Glomerular visceral epithelial cell (primary cell): ENCODE data around the gene CDK5R2.
"Not testable (repeated sequence)": the region's sequence is repeated elsewhere in the genome, so short reads cannot be mapped to it uniquely, and the experiment has no call there.

Experiments
- DNase-seq: peaks from one replicate; pipeline ENCODE4 v3.0.0-alpha.2; 2016; ENCODE audit errors: extremely low spot score

The CDK5R2 gene

DNA sequence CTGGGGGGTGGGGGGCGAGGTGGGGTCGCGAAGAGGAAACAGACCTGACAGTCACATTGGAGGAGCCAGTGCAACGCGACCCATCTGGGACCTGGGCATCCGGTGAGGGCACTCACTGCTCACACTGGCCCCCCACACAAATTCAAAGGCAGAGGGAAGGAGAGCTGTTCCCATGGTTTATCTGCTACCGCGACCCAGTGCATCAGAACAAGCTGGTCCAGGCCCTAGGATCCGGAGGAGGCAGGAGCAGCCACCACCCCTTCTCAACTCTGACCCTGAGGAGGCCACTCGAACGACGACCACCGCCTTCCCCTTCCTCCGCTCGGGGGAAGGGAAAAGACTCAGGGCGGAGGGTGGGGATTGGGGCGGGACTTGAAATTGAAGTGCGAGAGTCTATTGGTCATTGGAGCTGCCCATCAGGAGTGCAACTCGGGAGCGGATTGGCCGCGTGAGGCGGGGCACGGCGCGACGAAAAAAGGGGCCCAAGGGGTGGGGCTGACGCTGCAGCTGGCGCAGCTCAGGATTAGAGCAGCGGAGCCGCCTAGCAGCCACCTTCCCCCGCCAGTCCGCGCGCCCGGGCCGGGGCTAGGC is at the start of gene CDK5R2:
Gene CDK5R2 (plus strand): TSS at position 526 of the 591 bp plus-strand sequence. CDS start 155 bp downstream, outside the sequence.
- DNase-seq: peak; percentile 82

DNA sequence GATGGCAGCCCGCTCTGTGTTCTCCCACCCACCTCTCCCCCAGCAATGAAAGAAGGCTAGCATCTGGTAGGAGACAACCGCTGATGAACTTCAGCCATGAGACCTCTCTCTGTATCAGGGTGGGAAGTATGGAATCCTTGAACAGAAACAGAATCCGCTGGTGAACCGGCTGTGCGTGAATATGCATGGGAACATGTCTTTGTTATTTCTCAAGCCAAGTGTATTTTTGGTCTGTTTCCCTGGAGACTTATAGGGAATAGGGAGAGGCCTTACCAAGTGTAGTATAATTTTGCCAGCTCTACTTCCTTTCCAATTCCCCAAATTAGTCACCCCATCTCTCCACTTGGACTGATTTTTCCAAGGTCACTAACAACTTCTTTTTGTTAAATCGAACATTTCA is 48.7 kb upstream of the CDK5R2 start:
- DNase-seq: no peak

DNA sequence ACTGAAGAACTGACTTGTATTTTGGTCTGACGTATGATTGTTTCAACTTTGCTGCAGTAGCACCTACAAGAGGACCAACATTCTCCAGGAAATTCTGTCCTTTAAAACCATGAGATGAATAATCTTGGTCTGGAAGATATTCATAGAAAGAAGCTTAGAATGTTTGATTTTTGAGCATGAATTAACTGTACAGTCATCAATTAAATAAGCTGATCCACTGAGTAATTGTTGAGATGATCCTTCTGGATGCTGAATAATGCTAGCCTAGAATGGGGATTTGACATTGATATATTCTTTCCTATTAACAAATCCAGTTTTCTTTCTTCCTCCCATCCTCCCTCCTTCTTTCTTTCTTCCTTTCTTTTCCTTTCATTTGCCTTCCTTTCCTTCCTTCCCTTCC is 39.0 kb upstream of the CDK5R2 start:
- no peak for DNase-seq

GRCh38 chr2:218924757-218925156 is 34.7 kb upstream of the CDK5R2 start:
- DNase-seq: no peak

- no peak for DNase-seq
Measured at GRCh38 chr2:218925434-218925833, 34.0 kb upstream of the CDK5R2 start.

DNA sequence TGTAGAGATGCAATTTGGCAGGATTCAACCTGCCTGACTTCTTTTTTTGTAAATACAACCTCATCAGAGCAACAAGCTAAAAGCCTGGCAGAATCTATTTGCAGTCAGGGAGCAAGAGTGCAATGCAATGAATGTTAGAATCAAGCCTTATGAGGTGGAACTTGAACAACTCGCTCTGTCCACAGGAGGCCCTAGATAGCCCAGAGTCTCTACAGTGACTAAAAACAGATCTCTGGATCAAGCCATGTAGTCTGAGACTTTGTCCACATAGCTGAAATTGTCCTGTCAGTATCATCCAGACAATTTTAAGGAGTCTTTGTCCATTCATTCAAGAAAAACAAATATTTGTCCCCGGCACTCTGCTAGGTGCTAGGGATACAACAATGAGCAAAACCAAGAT is 32.0 kb upstream of the CDK5R2 start:
- DNase-seq: no peak

- no peak for DNase-seq
Measured at GRCh38 chr2:218927876-218928275, 31.6 kb upstream of the CDK5R2 start.

GRCh38 chr2:218930488-218930887 is 29.0 kb upstream of the CDK5R2 start:
- DNase-seq: not testable (repeated sequence)

- not testable (repeated sequence) for DNase-seq
Measured at GRCh38 chr2:218931751-218932150, 27.7 kb upstream of the CDK5R2 start.

DNA sequence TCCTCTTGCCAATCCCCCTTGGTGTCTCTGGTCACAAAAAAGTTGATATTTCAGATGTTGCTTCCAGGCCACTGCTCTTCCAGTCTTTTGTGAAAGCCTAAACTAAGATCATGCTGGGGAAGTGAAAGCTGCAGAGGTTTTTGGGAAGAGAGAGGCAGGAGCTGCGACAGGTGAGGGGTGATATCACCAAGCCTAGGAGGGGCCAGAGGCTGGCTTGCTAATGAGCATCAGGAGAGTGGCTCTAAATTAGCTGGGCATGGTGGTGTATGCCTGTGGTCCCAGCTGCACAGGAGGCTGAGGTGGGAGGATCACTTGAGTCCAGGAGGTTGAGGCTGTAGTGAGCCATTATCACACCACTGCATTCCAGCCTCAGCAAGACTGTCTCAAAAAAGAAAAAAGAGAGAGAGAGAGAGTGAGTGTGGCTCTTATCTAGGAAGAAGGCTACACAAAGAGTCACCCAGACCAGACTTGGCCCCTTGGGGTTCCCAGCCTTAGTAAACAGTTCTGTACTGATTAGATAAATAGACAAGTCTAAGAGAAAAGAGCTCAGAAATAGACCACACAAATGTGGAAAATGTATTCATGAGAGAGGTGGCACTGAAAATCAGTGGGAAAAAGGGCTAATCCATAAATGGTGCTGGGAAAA is 14.6 kb upstream of the CDK5R2 start:
- no peak for DNase-seq

- no peak for DNase-seq
Measured at GRCh38 chr2:218946621-218947020, 12.8 kb upstream of the CDK5R2 start.

- DNase-seq: no peak
Measured at GRCh38 chr2:218952160-218952559, 7.3 kb upstream of the CDK5R2 start.

DNA sequence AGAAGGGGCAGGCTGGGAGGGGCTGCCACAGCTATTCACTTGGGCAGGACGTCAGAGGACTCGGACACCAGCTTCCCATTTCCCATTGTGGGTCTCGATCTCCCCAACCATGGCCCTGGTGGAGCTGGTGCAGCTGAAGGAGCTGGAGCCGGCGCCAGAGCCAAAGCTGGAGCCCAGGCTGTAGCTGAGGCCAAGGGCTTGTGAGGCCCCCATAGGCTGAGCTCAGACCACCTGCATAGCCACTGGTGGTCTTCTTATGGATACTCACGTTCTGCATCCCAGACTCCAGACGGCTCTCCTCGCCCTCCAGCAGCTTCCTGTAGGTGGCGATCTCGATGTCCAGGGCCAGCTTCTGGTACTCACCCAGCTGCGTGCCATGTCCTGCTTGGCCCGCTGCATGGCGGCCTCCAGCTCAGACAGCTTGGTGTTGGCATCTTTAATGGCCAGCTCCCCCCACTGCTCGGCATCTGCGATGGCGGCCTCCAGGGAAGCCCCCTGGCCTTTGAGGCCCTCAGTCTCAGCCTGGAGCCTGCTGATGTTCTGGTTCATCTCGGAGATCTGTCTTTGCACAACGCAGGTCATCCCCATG is 6.0 kb upstream of the CDK5R2 start:
- DNase-seq: no peak

GRCh38 chr2:218954541-218955300 is 4.7 kb upstream of the CDK5R2 start:
- no peak for DNase-seq

GRCh38 chr2:218956039-218956438 is 3.4 kb upstream of the CDK5R2 start:
- DNase-seq: no peak

- no peak for DNase-seq
Measured at GRCh38 chr2:218957671-218958070, 1.8 kb upstream of the CDK5R2 start.

GRCh38 chr2:218958276-218958675 is 1.2 kb upstream of the CDK5R2 start:
- no peak for DNase-seq

DNA sequence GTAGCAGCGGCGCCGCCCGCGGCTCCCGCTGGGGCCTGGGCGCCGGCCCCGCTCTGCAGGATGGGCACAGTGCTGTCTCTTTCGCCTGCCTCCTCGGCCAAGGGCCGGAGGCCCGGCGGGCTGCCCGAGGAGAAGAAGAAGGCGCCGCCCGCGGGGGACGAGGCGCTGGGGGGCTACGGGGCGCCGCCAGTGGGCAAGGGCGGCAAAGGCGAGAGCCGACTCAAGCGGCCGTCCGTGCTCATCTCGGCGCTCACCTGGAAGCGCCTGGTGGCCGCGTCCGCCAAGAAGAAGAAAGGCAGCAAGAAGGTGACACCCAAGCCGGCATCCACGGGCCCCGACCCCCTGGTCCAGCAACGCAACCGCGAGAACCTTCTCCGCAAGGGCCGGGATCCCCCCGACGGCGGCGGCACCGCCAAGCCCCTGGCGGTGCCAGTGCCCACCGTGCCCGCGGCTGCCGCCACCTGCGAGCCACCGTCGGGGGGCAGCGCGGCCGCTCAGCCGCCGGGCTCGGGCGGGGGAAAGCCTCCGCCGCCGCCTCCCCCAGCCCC is 369 bp downstream of the CDK5R2 start:
- DNase-seq: no peak

GRCh38 chr2:218960309-218961165 is 1.1 kb downstream of the CDK5R2 start:
- DNase-seq: no peak

- DNase-seq: no peak
Measured at GRCh38 chr2:218961229-218961628, 1.8 kb downstream of the CDK5R2 start.
